GM23248 (cell line): Measurements from ENCODE around the gene RALY.

Source experiments
- EZH2 ChIP-seq: fragments of 200-600 bp; sonication (generic); IDR thresholded peaks from 2 replicates; pipeline ENCODE4 v1.6.1; 2018; ENCODE audit warnings: antibody characterized with exemption, mild to moderate bottlenecking; ENCODE audit not compliant: insufficient read depth, poor library complexity, severe bottlenecking
- EZH2phosphoT487 ChIP-seq: fragments of 200-600 bp; sonication (generic); IDR thresholded peaks from 2 replicates; pipeline ENCODE4 v1.6.1; 2018; ENCODE audit warnings: antibody characterized with exemption, moderate library complexity, mild to moderate bottlenecking, low read depth; ENCODE audit not compliant: insufficient read depth

DNA sequence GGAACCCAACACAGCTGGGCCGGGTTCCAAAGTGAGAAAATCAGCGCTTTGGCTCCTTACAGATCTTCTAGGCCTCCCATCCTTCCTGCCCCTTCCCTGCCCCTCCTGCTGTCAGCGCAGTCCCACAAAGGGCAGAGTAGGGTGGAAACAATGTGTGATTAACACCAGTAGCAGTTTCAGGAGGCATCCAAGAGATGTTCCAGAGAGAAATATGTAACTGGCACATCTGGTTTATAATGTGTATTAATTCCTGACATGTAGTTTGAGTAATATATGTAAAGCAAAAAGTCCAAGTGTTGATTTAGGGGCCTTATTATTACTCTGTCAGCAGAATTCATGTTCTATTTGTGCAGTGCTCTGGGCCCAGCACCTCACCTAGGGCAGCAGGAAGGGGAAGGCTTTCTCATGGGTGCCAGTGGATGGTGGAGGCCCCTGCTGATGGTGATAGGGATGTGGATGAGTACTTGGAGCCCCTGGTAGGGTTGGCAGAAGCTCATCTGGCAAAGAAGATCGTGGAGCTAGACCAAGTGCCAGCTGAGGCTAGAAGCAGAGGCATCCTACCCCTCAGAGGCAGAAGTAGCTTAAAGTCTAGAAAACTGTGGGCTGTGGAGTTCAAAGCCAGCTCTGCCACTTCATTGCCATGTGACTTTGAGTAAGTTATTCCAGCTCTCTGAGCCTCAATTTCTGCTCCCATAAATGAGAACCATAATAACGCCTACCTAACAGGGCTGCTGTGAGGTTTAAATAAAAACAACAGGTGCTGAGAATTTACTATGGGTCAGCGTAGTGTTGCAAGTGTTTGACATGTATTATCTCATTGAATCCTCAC, 22.4 kb upstream of the RALY start:
- TF ChIP-seq EZH2phosphoT487 (no peak), EZH2 (no peak)
